ENCODE data around the gene SLC44A4.

GRCh38 chr6:31842053-31842452 lies 36.7 kb downstream of the SLC44A4 start:
- TF ChIP-seq, protein P1, sequence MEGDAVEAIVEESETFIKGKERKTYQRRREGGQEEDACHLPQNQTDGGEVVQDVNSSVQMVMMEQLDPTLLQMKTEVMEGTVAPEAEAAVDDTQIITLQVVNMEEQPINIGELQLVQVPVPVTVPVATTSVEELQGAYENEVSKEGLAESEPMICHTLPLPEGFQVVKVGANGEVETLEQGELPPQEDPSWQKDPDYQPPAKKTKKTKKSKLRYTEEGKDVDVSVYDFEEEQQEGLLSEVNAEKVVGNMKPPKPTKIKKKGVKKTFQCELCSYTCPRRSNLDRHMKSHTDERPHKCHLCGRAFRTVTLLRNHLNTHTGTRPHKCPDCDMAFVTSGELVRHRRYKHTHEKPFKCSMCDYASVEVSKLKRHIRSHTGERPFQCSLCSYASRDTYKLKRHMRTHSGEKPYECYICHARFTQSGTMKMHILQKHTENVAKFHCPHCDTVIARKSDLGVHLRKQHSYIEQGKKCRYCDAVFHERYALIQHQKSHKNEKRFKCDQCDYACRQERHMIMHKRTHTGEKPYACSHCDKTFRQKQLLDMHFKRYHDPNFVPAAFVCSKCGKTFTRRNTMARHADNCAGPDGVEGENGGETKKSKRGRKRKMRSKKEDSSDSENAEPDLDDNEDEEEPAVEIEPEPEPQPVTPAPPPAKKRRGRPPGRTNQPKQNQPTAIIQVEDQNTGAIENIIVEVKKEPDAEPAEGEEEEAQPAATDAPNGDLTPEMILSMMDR (IDR thresholded peaks at IDR 0.05): no peak
- no peak for TF ChIP-seq POLR2A (IDR thresholded peaks at IDR 0.05)
